GM23248 (cell line): ENCODE results near the gene KDM2B. TPM values are rescaled to one million over a fixed set of nuclear protein-coding genes. Genes with fewer than 3 reads are reported as not detected.
A peak's percentile ranks its signal among the peaks of the same experiment; 100 is the strongest.

ENCODE experiments used
- DNase-seq: peaks from one replicate; pipeline ENCODE4 v3.0.0-alpha.2; 2015
- H2AFZ ChIP-seq: fragments of 200-600 bp; sonication (generic); 2 replicates; pipeline ENCODE4 v1.6.1; 2016; ENCODE audit warnings: antibody characterized with exemption
- H3F3A ChIP-seq: fragments of 200-600 bp; sonication (generic); 2 replicates; pipeline ENCODE4 v1.6.1; 2016; ENCODE audit warnings: mild to moderate bottlenecking, antibody characterized with exemption, mixed run types; ENCODE audit not compliant: insufficient read depth
- H3K27ac ChIP-seq: fragments of 200-600 bp; sonication (generic); 2 replicates; pipeline ENCODE4 v1.5.1; 2016; ENCODE audit warnings: mild to moderate bottlenecking
- H3K27me3 ChIP-seq: fragments of 200-600 bp; sonication (generic); replicated peaks from 2 replicates; pipeline ENCODE4 v1.6.1; 2016; ENCODE audit warnings: mild to moderate bottlenecking; ENCODE audit not compliant: insufficient read depth
- H3K36me3 ChIP-seq: fragments of 200-600 bp; sonication (generic); 2 replicates; pipeline ENCODE4 v1.6.1; 2016; ENCODE audit warnings: low read depth, mild to moderate bottlenecking
- H3K4me1 ChIP-seq: fragments of 200-600 bp; sonication (generic); 2 replicates; pipeline ENCODE4 v1.6.1; 2016; ENCODE audit warnings: mild to moderate bottlenecking; ENCODE audit not compliant: insufficient read depth
- H3K4me2 ChIP-seq: fragments of 200-600 bp; sonication (generic); one replicate; pipeline ENCODE4 v1.6.1; 2016; ENCODE audit warnings: mild to moderate bottlenecking; ENCODE audit not compliant: unreplicated experiment
- H3K4me3 ChIP-seq: fragments of 200-600 bp; sonication (generic); 2 replicates; pipeline ENCODE4 v1.5.1; 2016; ENCODE audit warnings: mild to moderate bottlenecking
- H3K79me2 ChIP-seq: fragments of 200-600 bp; sonication (generic); 2 replicates; pipeline ENCODE4 v1.6.1; 2016; ENCODE audit warnings: mild to moderate bottlenecking; ENCODE audit not compliant: insufficient read depth
- H3K9ac ChIP-seq: fragments of 200-600 bp; sonication (generic); 2 replicates; pipeline ENCODE4 v1.6.1; 2016; ENCODE audit warnings: mild to moderate bottlenecking
- H3K9me2 ChIP-seq: fragments of 200-600 bp; sonication (generic); 2 replicates; pipeline ENCODE4 v1.6.1; 2016; ENCODE audit warnings: mixed run types, mild to moderate bottlenecking, moderate library complexity; ENCODE audit not compliant: insufficient read depth
- H3K9me3 ChIP-seq: fragments of 200-600 bp; sonication (generic); one replicate; pipeline ENCODE4 v1.6.1; 2017; ENCODE audit warnings: low read depth
- H4K20me1 ChIP-seq: fragments of 200-600 bp; sonication (generic); 2 replicates; pipeline ENCODE4 v1.6.0; 2016; ENCODE audit not compliant: insufficient read depth
- EZH2 ChIP-seq: fragments of 200-600 bp; sonication (generic); IDR thresholded peaks from 2 replicates; pipeline ENCODE4 v1.6.1; 2018; ENCODE audit warnings: antibody characterized with exemption, mild to moderate bottlenecking; ENCODE audit not compliant: insufficient read depth, poor library complexity, severe bottlenecking
- EZH2phosphoT487 ChIP-seq: fragments of 200-600 bp; sonication (generic); IDR thresholded peaks from 2 replicates; pipeline ENCODE4 v1.6.1; 2018; ENCODE audit warnings: antibody characterized with exemption, moderate library complexity, mild to moderate bottlenecking, low read depth; ENCODE audit not compliant: insufficient read depth
- WGBS, 2 experiments: methylation state at CpG; one replicate each; pipeline ENCODE4 v1.1.6; 2015 to 2017; ENCODE audit warnings: low lambda C conversion rate in 2 of 2, low coverage in 1 of 2; ENCODE audit errors: missing lambda C conversion rate in 2 of 2; 5-methylcytosine and 5-hydroxymethylcytosine counted together
- in situ Hi-C: fragments of 300-500 bp; cut with MboI; formaldehyde crosslinking; loops from 2 replicates; pipeline ENCODE4 v1.15.0; 2020
- polyA plus RNA-seq: library from polyadenylated mRNA; unstranded; fragments of >200 nt; fragmentation: Nextera tagmentation; extraction: Ambion mirVana; gene quantifications from 2 replicates; pipeline ENCODE4 v1.2.1, GENCODE V29; 2016
- total RNA-seq: library from RNA; depleted of rRNA; stranded (reverse); fragments of >200 nt; shearing (Covaris generic); gene quantifications from 2 replicates; pipeline ENCODE4 v1.2.3, GENCODE V29; 2014

The KDM2B gene
- total and polyA plus RNA-seq, 2 experiments from 2014 or later, result 8.2 to 20.1 TPM

GRCh38 chr12:121467638-121468498, 113.0 kb downstream of the KDM2B start:
- H3K27ac ChIP-seq, result no peak overlapping the region
- H2AFZ ChIP-seq, result peak overlapping the region; percentile 72; the same call in 1 of the 2 replicates
- no peaks in the 10 kb centered on the region for H3K27me3 ChIP-seq
- no peak overlapping the region for H3K4me2 ChIP-seq
- no peaks in the 10 kb centered on the region for H4K20me1 ChIP-seq
- H3K79me2 ChIP-seq, result peaks cover 34% of the 10 kb centered on the region
- peaks cover 7% of the 10 kb centered on the region for H3F3A ChIP-seq
- WGBS, 2 experiments, result 13 to 16% methylated on average over 36 to 41 of the region's 48 CpGs
- no peak overlapping the region for H3K9ac ChIP-seq
- H3K9me2 ChIP-seq, result no peaks in the 10 kb centered on the region
- peak overlapping the region; percentile 81 for H3K4me3 ChIP-seq
- H3K36me3 ChIP-seq, result no peaks in the 10 kb centered on the region
- no peaks in the 10 kb centered on the region for H3K9me3 ChIP-seq
- in situ Hi-C loops, result no loop called here
- H3K4me1 ChIP-seq, result peaks cover 10% of the 10 kb centered on the region
- TF ChIP-seq EZH2phosphoT487 (no peak), EZH2 (no peak)
- DNase-seq, result peak; percentile 48

- peak overlapping the region; percentile 55; the same call in 1 of the 2 replicates for H3K27ac ChIP-seq
- H3K4me2 ChIP-seq, result no peak overlapping the region
- in situ Hi-C loops, result no loop called here
- TF ChIP-seq EZH2phosphoT487 (no peak), EZH2 (no peak)
- H3K9me3 ChIP-seq, result no peaks in the 10 kb centered on the region
- peak overlapping the region; percentile 80 for H3K9ac ChIP-seq
- H3F3A ChIP-seq, result peaks cover 7% of the 10 kb centered on the region
- H4K20me1 ChIP-seq, result no peaks in the 10 kb centered on the region
- peaks cover 10% of the 10 kb centered on the region for H3K4me1 ChIP-seq
- H3K4me3 ChIP-seq, result peak overlapping the region; percentile 81
- H3K9me2 ChIP-seq, result no peaks in the 10 kb centered on the region
- H3K27me3 ChIP-seq, result no peaks in the 10 kb centered on the region
- WGBS, 2 experiments, result 1 to 2% methylated on average over 40 to 58 of the region's 139 CpGs
- DNase-seq, result peak; percentile 91
- peaks cover 43% of the 10 kb centered on the region for H3K79me2 ChIP-seq
- no peaks in the 10 kb centered on the region for H3K36me3 ChIP-seq
- H2AFZ ChIP-seq, result peak overlapping the region; percentile 72; the same call in 1 of the 2 replicates
These were observed 113.8 kb downstream of the KDM2B start for GRCh38 chr12:121466794-121467637.

- Histone ChIP-seq H3K9ac (peak overlapping the region; percentile 78), H3K4me2 (peak overlapping the region; percentile 72), H3K4me1 (peaks cover 10% of the 10 kb centered on the region), H3K36me3 (no peaks in the 10 kb centered on the region), H3K4me3 (peak overlapping the region; percentile 75), H3K27ac (no peak overlapping the region), H2AFZ (peak overlapping the region; percentile 73), H3F3A (peaks cover 7% of the 10 kb centered on the region), H3K79me2 (peaks cover 50% of the 10 kb centered on the region), H3K27me3 (no peaks in the 10 kb centered on the region), H3K9me2 (no peaks in the 10 kb centered on the region), H3K9me3 (no peaks in the 10 kb centered on the region), H4K20me1 (no peaks in the 10 kb centered on the region)
- 19 to 25% methylated on average over 43 to 63 of the region's 70 CpGs for WGBS, 2 experiments
- in situ Hi-C loops, result no loop called here
- no peak for TF ChIP-seq EZH2
- no peak for TF ChIP-seq EZH2phosphoT487
- DNase-seq, result peak; percentile 57
These were observed 114.7 kb downstream of the KDM2B start for GRCh38 chr12:121465921-121466793.
